Activated gamma-delta T cell treated with Interleukin-2 at 50 U/mL for 16 hours (primary cell): Measurements from ENCODE around the gene UBR7.

ENCODE experiments used
- DNase-seq: peaks from one replicate; pipeline ENCODE4 v3.0.0-alpha.2; 2020

Gene UBR7

DNA sequence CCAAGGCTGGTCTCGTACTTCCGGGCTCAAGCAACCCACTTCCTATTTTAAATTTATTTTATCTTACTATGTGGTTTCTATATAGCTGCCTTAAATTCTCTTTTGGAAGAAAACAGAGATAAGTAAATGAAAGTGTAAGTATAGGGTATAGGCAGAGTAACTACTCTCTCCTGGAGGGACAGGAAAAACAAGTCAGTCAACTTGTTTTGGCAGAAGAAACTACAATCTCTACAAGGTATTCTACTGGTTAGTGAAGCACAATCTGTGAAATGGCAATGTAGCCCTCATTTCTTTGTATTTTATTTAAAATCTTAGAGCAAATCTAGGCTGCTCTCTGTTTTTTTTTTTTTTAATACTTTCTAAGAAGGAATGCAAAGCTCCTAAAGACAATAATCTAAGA, 55.4 kb downstream of the UBR7 start:
- DNase-seq: no peak

DNA sequence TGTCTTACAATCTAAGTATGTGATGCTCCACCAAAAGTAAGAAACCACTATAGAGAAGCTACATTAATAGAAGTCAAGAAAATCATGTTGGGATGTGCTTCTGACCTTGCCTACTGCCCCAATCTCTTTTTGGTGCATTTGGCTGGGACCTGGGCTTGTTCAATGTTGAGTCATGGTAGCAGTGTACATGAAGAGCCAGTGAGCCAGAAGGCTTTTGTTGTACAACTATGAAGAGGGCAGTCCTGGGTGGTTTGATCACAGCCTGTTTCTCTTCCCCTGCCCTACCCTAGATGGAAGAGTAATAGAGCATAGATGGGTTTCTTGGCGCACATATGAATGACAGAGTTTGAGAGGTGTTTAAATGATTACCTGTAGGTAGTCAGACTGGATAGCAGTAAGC, 56.4 kb downstream of the UBR7 start:
- no peak for DNase-seq

DNA sequence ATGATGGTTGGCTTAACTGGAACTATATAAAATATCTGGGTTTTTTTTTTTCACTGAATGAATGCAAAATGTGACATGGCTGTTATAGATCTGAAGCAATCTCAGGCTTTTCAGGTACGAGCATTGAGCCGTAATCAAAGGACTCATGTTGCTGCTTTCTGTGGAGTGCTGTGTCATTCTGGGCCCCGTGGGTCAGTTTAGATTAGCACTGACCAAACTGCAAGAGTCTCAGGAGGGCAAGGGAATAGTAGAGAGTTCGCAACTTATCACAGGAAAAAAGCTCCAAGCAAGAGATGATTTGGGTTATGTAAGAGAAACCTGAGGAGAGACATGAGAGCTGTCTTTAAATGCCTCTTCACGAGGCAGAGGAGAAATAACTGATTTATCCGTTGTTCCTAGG, 59.1 kb downstream of the UBR7 start:
- DNase-seq: no peak

DNA sequence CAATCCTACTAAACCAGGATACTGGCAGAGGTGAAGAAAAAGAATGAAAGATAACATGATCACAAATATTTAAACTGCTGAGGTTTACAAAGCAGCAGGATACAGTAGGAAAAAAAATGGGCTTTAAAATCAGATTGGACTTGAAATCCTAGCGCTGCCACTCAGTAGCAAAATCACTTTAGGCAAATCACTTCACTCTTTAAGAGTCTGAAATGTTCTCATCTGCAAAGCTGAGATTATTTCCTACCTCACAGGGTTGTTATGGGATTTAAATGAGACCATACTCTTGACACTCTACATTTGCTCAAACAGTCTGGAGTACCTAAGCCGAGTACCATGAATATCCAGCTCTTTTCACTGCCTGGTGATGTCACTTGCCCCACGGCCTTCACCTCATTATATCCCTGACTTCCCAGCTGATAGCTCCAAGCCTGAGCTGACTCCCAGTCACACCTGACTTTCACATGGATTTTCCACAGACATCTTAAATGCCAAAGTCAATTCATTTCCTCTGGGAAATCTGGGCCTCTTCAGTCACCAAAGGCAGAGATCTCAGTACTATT, 60.2 kb downstream of the UBR7 start:
- no peak for DNase-seq

DNA sequence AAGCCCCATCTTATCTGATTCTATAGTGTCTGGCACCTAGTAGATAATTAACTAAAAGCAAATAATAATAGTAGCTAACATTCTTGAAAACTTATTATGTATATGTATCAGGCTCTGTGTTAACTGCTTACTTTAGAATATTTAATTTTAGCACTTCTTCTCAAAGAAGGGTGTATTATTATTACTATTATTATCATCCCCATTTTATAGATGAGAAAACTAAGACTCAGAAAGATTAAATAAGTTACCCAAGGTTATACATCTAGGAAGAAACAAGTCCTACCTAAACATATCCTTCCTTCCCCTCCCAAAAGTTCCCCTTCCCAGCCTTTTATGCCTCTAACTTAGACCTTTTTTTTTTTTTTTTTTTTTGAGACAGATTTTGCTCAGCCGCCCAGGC, 61.4 kb downstream of the UBR7 start:
- DNase-seq: no peak

DNA sequence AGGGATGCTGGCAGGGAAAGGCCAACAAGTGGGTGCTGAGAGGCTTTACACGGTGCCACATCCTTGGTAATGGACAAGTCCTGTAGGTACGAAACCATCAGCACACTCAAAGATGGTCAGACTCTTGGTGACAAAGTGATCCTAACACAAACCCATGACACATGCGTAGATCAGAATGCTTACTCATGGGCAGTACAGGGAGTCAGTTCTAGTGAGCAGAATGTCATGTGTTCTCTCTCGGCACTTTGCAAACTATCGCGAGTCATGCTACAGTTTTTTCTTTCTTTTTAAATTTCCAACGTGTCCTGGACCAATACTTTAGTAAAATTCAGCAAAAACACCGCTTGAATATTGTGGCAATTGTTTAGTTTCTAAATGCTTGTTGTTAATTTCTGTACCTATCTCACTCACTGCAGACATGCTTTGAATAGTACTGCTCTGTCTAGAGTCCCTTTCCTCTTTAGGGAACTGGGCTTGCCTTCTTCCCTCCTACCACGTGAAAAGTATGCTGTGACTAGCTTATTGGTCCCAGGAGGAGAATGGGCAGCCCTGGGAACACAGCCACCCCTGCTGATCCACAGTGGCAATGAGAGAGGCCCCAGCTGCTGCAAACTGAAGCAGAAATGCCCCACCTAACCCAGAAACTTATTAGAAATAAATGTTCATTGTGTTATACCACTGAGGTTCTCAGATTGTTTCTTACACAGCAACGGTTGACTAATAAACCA, 62.4 kb downstream of the UBR7 start:
- DNase-seq: no peak

DNA sequence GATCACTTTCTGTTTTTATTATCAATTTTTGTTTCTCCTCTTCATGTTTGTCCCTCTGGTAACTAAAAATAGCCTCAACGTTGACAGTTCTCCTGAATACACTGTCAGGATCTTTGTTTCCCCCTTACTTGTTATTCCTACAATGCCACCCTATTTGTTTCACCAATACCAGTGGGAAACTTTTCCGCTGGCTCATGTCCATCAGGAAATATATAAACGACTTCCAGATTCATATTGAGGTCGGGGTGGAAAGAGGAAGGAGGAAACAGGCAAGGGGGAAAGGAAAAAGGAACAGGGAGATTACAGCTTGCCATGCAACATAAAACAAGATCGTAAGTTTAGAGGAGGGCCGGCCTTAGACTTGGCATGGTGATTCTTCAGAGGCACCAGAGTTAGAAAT, 64.1 kb downstream of the UBR7 start:
- DNase-seq: no peak

DNA sequence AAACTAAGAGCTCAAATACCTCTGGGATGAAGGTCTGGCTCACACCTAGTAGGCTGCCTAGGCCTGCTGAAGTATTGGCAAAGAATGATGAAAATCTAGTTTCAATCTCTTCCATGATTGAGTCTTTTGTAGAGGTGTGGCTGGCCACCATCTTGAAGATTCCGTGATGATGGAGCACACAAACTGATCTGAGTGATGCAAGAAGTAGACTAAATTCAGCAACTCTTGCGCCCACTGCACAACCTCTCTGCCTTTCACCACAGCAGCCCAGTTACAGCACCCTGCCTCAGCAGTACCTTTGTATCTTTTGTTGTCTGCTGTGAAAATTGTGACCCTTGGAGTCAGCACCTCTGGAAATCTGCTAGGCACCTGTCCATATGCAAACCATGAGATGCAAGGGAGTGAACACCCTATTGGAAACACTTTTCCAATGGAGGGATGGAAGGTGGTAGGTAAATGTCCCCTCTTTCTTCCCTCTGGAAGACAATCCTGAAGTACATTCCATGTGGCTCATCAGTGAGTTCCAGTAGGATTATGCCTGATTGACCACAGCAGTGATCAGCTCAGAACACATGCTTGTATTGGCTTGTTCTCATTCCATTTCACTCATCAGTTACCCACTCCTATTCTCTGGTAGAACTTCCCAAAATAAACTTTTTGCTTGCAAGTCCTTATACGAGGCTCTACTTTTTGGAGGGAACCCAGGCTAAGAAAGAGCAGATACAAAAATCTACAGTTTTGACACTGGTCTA, 67.2 kb downstream of the UBR7 start:
- no peak for DNase-seq

DNA sequence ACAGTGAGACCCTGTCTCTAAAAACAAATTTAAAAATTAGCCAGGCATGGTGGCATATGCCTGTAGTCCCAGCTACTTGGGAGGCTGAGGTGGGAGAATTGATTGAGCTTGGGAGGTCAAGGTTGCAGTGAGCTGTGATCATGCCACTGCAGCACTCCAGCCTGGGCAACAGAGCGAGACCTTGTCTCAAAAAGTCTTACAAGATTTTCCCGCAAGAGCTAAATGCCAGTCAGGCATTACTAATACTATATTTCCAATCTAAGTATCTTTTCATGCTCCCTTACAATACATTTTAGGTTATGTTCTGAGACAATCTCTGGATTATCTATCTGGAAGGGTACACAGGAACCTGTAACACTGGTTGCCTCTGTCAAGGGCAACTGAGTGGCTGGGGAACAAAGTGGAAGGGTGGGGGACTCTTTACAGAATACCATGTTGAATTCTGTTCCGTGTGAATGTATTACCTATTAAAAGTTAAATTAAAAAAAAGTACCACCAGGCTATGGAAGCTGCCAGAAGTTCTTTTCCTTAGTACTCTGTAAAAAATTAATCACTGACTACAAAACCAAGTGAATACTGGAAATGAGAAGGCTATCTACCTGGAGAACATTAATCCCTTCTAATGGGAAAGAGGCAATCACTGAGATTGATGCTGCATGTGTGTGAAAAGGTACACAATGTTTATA, 69.1 kb downstream of the UBR7 start:
- DNase-seq: no peak
